Measurements from ENCODE around the gene R3HDM2.

DNA sequence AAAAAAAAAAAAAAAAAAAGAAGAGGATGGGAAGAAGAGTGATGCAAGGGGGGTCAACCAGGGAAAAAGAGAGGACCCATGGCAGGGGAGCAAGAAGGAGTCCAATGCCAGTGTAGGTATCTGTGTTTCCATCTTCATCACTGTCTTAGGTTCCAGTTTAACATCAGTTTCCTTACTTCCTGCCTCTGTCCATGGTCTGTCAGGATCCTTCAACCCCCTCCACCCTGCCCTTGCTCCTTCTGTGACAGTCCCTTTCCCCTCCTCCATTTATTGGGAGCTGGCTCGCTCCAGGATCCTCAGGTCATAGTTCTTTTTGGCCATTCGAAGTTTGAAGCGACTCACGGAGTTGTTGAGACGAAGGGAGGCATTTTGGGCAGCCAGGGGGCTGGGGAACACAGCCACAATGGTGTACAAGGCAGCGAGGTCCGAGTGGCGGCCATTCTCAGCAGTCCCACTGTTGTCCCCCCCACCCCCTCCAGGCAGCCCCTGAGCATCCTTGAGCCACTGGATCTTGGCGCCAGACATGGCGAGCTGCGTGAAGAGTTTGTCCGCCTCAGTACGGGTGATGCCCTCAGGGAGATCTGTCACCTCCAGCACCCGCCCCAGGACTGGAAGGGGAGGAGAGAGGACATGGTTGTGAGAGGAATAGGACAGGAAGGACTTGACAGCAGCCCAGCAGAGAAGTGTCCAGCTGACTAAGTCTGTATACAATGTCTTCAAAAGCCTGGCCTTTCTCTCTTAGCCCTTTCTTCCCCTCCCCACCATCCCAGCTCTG, 176.2 kb downstream of the R3HDM2 start:
- TF ChIP-seq, protein P1, sequence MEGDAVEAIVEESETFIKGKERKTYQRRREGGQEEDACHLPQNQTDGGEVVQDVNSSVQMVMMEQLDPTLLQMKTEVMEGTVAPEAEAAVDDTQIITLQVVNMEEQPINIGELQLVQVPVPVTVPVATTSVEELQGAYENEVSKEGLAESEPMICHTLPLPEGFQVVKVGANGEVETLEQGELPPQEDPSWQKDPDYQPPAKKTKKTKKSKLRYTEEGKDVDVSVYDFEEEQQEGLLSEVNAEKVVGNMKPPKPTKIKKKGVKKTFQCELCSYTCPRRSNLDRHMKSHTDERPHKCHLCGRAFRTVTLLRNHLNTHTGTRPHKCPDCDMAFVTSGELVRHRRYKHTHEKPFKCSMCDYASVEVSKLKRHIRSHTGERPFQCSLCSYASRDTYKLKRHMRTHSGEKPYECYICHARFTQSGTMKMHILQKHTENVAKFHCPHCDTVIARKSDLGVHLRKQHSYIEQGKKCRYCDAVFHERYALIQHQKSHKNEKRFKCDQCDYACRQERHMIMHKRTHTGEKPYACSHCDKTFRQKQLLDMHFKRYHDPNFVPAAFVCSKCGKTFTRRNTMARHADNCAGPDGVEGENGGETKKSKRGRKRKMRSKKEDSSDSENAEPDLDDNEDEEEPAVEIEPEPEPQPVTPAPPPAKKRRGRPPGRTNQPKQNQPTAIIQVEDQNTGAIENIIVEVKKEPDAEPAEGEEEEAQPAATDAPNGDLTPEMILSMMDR (IDR thresholded peaks at IDR 0.05) = no peak
- TF ChIP-seq POLR2AphosphoS5 (IDR thresholded peaks at IDR 0.05) (no peak), EP300 (IDR thresholded peaks at IDR 0.05) (no peak), POLR2A (IDR thresholded peaks at IDR 0.05; ENCODE audit: low read depth) (no peak)

Data from esophagus muscularis mucosa (tissue), 4 donors.